Neural progenitor cell (in vitro differentiated cells): ENCODE data around the gene TBX18. TPM values are rescaled to one million over a fixed set of nuclear protein-coding genes. Genes with fewer than 3 reads are reported as not detected.

Experiments used
- DNase-seq: peaks from one replicate; pipeline ENCODE4 v3.0.0-alpha.2; 2016; ENCODE audit warnings: low spot score
- H2AFZ ChIP-seq: fragments of 200-600 bp; sonication (generic); replicated peaks from 2 replicates; pipeline ENCODE4 v1.6.1; 2016; ENCODE audit warnings: antibody characterized with exemption
- H3F3A ChIP-seq: fragments of 200-600 bp; sonication (generic); 2 replicates; pipeline ENCODE4 v1.6.1; 2016; ENCODE audit warnings: antibody characterized with exemption, low read depth
- H3K27ac ChIP-seq: fragments of 200-600 bp; sonication (generic); 2 replicates; pipeline ENCODE4 v1.5.1; 2016; ENCODE audit warnings: mild to moderate bottlenecking
- H3K27me3 ChIP-seq: fragments of 200-600 bp; sonication (generic); 2 replicates; pipeline ENCODE4 v1.6.1; 2016; ENCODE audit warnings: mild to moderate bottlenecking, moderate library complexity
- H3K36me3 ChIP-seq: fragments of 200-600 bp; sonication (generic); 2 replicates; pipeline ENCODE4 v1.5.1; 2016
- H3K4me1 ChIP-seq: fragments of 200-600 bp; sonication (generic); 2 replicates; pipeline ENCODE4 v1.6.1; 2016; ENCODE audit warnings: mixed run types
- H3K4me2 ChIP-seq: fragments of 200-600 bp; sonication (generic); 2 replicates; pipeline ENCODE4 v1.6.1; 2016
- H3K4me3 ChIP-seq: fragments of 200-600 bp; sonication (generic); 2 replicates; pipeline ENCODE4 v1.5.1; 2016
- H3K79me2 ChIP-seq: fragments of 200-600 bp; sonication (generic); 2 replicates; pipeline ENCODE4 v1.6.1; 2016; ENCODE audit warnings: low read depth
- H3K9ac ChIP-seq: fragments of 200-600 bp; sonication (generic); 2 replicates; pipeline ENCODE4 v1.6.1; 2016
- H3K9me3 ChIP-seq: fragments of 200-600 bp; sonication (generic); 2 replicates; pipeline ENCODE4 v1.5.1; 2016; ENCODE audit warnings: low read depth
- H4K20me1 ChIP-seq: fragments of 200-600 bp; sonication (generic); 2 replicates; pipeline ENCODE4 v1.6.1; 2016; ENCODE audit warnings: low read depth
- H3K27ac Mint-ChIP-seq: 3 replicates; pipeline ENCODE4 v1.8.0; 2021; ENCODE audit warnings: mixed read lengths
- H3K27me3 Mint-ChIP-seq: 2 replicates; pipeline ENCODE4 v1.8.0; 2022; ENCODE audit warnings: low read depth, mild to moderate bottlenecking, inconsistent platforms, moderate library complexity, mixed read lengths; ENCODE audit not compliant: insufficient read depth
- H3K36me3 Mint-ChIP-seq: 3 replicates; pipeline ENCODE4 v1.8.0; 2021; ENCODE audit warnings: mixed read lengths
- H3K4me1 Mint-ChIP-seq: 3 replicates; pipeline ENCODE4 v1.8.0; 2021; ENCODE audit warnings: mixed read lengths
- H3K4me3 Mint-ChIP-seq: 3 replicates; pipeline ENCODE4 v1.8.0; 2021; ENCODE audit warnings: mild to moderate bottlenecking, moderate library complexity, mixed read lengths
- H3K9me3 Mint-ChIP-seq: 3 replicates; pipeline ENCODE4 v1.8.0; 2020; ENCODE audit warnings: mixed read lengths
- CTCF ChIP-seq: fragments of 200-600 bp; sonication (generic); IDR thresholded peaks from 2 replicates; pipeline ENCODE4 v1.5.1; 2017; ENCODE audit warnings: antibody characterized with exemption, mild to moderate bottlenecking
- EZH2 ChIP-seq: fragments of 200-600 bp; sonication (generic); IDR thresholded peaks from 2 replicates; pipeline ENCODE4 v1.6.1; 2017; ENCODE audit warnings: antibody characterized with exemption, mild to moderate bottlenecking, moderate library complexity
- EZH2phosphoT487 ChIP-seq: fragments of 200-600 bp; sonication (generic); IDR thresholded peaks from 2 replicates; pipeline ENCODE4 v1.6.1; 2017; ENCODE audit warnings: antibody characterized with exemption
- total RNA-seq: library from RNA; depleted of rRNA; stranded (reverse); fragments of >200 nt; gene quantifications from 2 replicates; pipeline ENCODE4 v1.2.3, GENCODE V29; 2015; ENCODE audit warnings: low replicate concordance

The TBX18 gene
- total RNA-seq, 1 donor from 2014 or later, result not detected

GRCh38 chr6:84657486-84657885 is 106.9 kb downstream of the TBX18 start:
- Mint-ChIP-seq H3K9me3 (no peaks in the 10 kb centered on the region), H3K4me1 (no peaks in the 10 kb centered on the region), H3K36me3 (no peaks in the 10 kb centered on the region), H3K4me3 (no peak overlapping the region), H3K27me3 (no peaks in the 10 kb centered on the region), H3K27ac (no peak overlapping the region)
- Histone ChIP-seq H3K27me3 (no peaks in the 10 kb centered on the region), H3K4me3 (no peak overlapping the region), H3K9ac (no peak overlapping the region), H3K79me2 (no peaks in the 10 kb centered on the region), H3K4me2 (no peak overlapping the region), H3K27ac (no peak overlapping the region), H3K36me3 (no peaks in the 10 kb centered on the region), H4K20me1 (no peaks in the 10 kb centered on the region), H2AFZ (no peak overlapping the region), H3K9me3 (no peaks in the 10 kb centered on the region), H3F3A (no peaks in the 10 kb centered on the region), H3K4me1 (no peaks in the 10 kb centered on the region)
- no peak for TF ChIP-seq EZH2phosphoT487
- no peak for DNase-seq

- TF ChIP-seq CTCF (no peak), EZH2phosphoT487 (no peak), EZH2 (no peak)
- Histone ChIP-seq H3K4me1 (no peaks in the 10 kb centered on the region), H4K20me1 (no peaks in the 10 kb centered on the region), H3K79me2 (no peaks in the 10 kb centered on the region), H2AFZ (no peak overlapping the region), H3F3A (no peaks in the 10 kb centered on the region), H3K9me3 (no peaks in the 10 kb centered on the region), H3K27ac (no peak overlapping the region), H3K36me3 (no peaks in the 10 kb centered on the region), H3K27me3 (no peaks in the 10 kb centered on the region), H3K9ac (no peak overlapping the region), H3K4me2 (no peak overlapping the region), H3K4me3 (no peak overlapping the region)
- Mint-ChIP-seq H3K27ac (no peak overlapping the region), H3K9me3 (no peaks in the 10 kb centered on the region), H3K27me3 (no peaks in the 10 kb centered on the region), H3K4me3 (no peak overlapping the region), H3K36me3 (no peaks in the 10 kb centered on the region), H3K4me1 (no peaks in the 10 kb centered on the region)
- no peak for DNase-seq
Observed at GRCh38 chr6:84657025-84657424, 107.4 kb downstream of the TBX18 start.

GRCh38 chr6:84653027-84653551 is 111.3 kb downstream of the TBX18 start:
- H3K4me3 Mint-ChIP-seq, result no peak overlapping the region
- H3K27ac Mint-ChIP-seq, result no peak overlapping the region
- no peaks in the 10 kb centered on the region for H3K36me3 ChIP-seq
- H3K9me3 ChIP-seq, result no peaks in the 10 kb centered on the region
- no peaks in the 10 kb centered on the region for H3K27me3 ChIP-seq
- no peaks in the 10 kb centered on the region for H4K20me1 ChIP-seq
- H2AFZ ChIP-seq, result no peak overlapping the region
- no peak for TF ChIP-seq EZH2
- no peak for TF ChIP-seq CTCF
- TF ChIP-seq EZH2phosphoT487, result no peak
- DNase-seq, result no peak
- no peaks in the 10 kb centered on the region for H3F3A ChIP-seq
- H3K9me3 Mint-ChIP-seq, result no peaks in the 10 kb centered on the region
- no peaks in the 10 kb centered on the region for H3K4me1 Mint-ChIP-seq
- peaks cover 4% of the 10 kb centered on the region for H3K4me1 ChIP-seq
- no peaks in the 10 kb centered on the region for H3K36me3 Mint-ChIP-seq
- H3K4me2 ChIP-seq, result no peak overlapping the region
- no peaks in the 10 kb centered on the region for H3K79me2 ChIP-seq
- no peaks in the 10 kb centered on the region for H3K27me3 Mint-ChIP-seq
- H3K9ac ChIP-seq, result no peak overlapping the region
- H3K4me3 ChIP-seq, result no peak overlapping the region
- H3K27ac ChIP-seq, result no peak overlapping the region

- Histone ChIP-seq H3K9ac (no peak overlapping the region), H3K4me1 (peaks cover 4% of the 10 kb centered on the region), H3K4me3 (no peak overlapping the region), H3F3A (no peaks in the 10 kb centered on the region), H3K79me2 (no peaks in the 10 kb centered on the region), H3K4me2 (no peak overlapping the region), H3K27ac (no peak overlapping the region), H3K9me3 (no peaks in the 10 kb centered on the region), H2AFZ (no peak overlapping the region), H3K36me3 (no peaks in the 10 kb centered on the region), H3K27me3 (no peaks in the 10 kb centered on the region), H4K20me1 (no peaks in the 10 kb centered on the region)
- no peak overlapping the region for H3K27ac Mint-ChIP-seq
- TF ChIP-seq CTCF, result no peak
- TF ChIP-seq EZH2phosphoT487, result no peak
- no peak for TF ChIP-seq EZH2
- no peaks in the 10 kb centered on the region for H3K27me3 Mint-ChIP-seq
- H3K4me1 Mint-ChIP-seq, result no peaks in the 10 kb centered on the region
- H3K9me3 Mint-ChIP-seq, result no peaks in the 10 kb centered on the region
- no peak for DNase-seq
- no peak overlapping the region for H3K4me3 Mint-ChIP-seq
- H3K36me3 Mint-ChIP-seq, result no peaks in the 10 kb centered on the region
Observed at GRCh38 chr6:84652356-84653026, 111.9 kb downstream of the TBX18 start.
